NCI-H2227 (cell line): Measurements from ENCODE around the gene ZNF184.

Experiments used
- DNase-seq: peaks from one replicate; lab custom pipeline; 2025; ENCODE audit not compliant: unreplicated experiment; lab: John Stamatoyannopoulos, UW

ZNF184 gene

GRCh38 chr6:27472617-27473400 is at the start of gene ZNF184:
TSS of gene ZNF184 (minus strand) at chr6:27473105. CDS start at chr6:27472294, 811 bp downstream.
- peak; percentile 99 for DNase-seq

- peak; percentile 84 for DNase-seq
Observed at GRCh38 chr6:27518881-27519795, 46.2 kb upstream of the ZNF184 start.

- peak; percentile 21 for DNase-seq
Observed at GRCh38 chr6:27517928-27518787, 45.3 kb upstream of the ZNF184 start.

- no peak for DNase-seq
Observed at GRCh38 chr6:27517238-27517637, 44.3 kb upstream of the ZNF184 start.

GRCh38 chr6:27514906-27515495 is 42.1 kb upstream of the ZNF184 start:
- DNase-seq = no peak

GRCh38 chr6:27512525-27512924 is 39.6 kb upstream of the ZNF184 start:
- no peak for DNase-seq

GRCh38 chr6:27507041-27507956 is 34.4 kb upstream of the ZNF184 start:
- no peak for DNase-seq

- DNase-seq = peak; percentile 88
Observed at GRCh38 chr6:27505209-27506027, 32.5 kb upstream of the ZNF184 start.

GRCh38 chr6:27503436-27504030 is 30.6 kb upstream of the ZNF184 start:
- DNase-seq = peak; percentile 83

- peak; percentile 77 for DNase-seq
Observed at GRCh38 chr6:27502508-27503435, 29.9 kb upstream of the ZNF184 start.

- no peak for DNase-seq
Observed at GRCh38 chr6:27501187-27501586, 28.3 kb upstream of the ZNF184 start.

- DNase-seq = no peak
Observed at GRCh38 chr6:27500177-27500576, 27.3 kb upstream of the ZNF184 start.

- DNase-seq = peak; percentile 60
Observed at GRCh38 chr6:27495386-27496135, 22.7 kb upstream of the ZNF184 start.

GRCh38 chr6:27494987-27495385 is 22.1 kb upstream of the ZNF184 start:
- no peak for DNase-seq

GRCh38 chr6:27494103-27494502 is 21.2 kb upstream of the ZNF184 start:
- no peak for DNase-seq

- peak; percentile 14 for DNase-seq
Observed at GRCh38 chr6:27492631-27493190, 19.8 kb upstream of the ZNF184 start.
